HT-29 (cell line): ENCODE measurements around the gene BCL2L1. TPM values are rescaled to one million over a fixed set of nuclear protein-coding genes. Genes with fewer than 3 reads are reported as not detected.

Experiments used
- DNase-seq: peaks from one replicate; pipeline ENCODE4 v3.0.0-alpha.2; 2015; ENCODE audit warnings: low spot score
- total RNA-seq: library from RNA; depleted of rRNA; stranded (reverse); fragments of >200 nt; shearing (Covaris generic); gene quantifications from 2 replicates; pipeline ENCODE4 v1.2.3, GENCODE V29; 2014

The BCL2L1 gene
- total RNA-seq, 1 experiment from 2014 or later: 324 TPM

GRCh38 chr20:31710423-31711108 lies 12.1 kb downstream of the BCL2L1 start:
- DNase-seq: no peak

GRCh38 chr20:31709939-31710338 lies 12.7 kb downstream of the BCL2L1 start:
- no peak for DNase-seq

GRCh38 chr20:31708736-31709534 lies 13.7 kb downstream of the BCL2L1 start:
- DNase-seq: peak; percentile 54

DNA sequence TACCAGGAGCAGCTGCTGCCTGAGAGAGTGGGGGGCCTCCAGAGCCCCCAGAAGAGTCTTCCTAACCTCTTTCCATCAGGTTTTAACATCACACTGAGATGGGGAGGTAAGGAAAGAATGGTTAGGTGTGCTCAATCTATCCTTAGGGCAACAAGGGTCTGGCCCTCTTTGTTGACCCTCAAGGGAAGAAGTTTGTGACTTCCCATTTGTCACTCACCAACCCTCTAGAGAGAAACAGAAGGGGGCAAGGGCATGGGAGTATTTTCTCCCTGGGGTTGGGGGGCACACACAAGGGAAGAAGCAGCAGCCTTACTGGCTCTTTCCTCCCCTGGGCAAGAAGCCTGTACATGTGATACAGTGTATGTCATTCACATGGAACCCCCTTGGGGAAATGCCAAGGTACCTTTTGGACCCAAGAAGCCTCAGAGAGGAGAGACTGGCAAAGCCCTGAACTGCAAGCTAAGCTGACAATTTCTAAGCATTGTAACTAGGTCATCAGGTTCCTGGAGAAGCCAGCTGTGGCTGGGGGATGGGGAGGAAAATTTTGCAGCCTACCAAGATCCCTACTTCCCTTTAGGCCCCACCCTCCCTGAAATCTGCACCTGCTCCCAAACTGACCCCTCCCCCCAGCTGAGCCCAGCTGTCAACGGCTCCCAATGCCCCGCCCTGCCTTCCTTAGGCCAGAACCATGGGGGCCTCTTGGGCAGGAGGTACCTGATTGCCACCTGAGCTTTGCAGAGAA lies 14.5 kb downstream of the BCL2L1 start:
- peak; percentile 73 for DNase-seq

- no peak for DNase-seq
Observed at GRCh38 chr20:31707258-31707615, 15.4 kb downstream of the BCL2L1 start.

DNA sequence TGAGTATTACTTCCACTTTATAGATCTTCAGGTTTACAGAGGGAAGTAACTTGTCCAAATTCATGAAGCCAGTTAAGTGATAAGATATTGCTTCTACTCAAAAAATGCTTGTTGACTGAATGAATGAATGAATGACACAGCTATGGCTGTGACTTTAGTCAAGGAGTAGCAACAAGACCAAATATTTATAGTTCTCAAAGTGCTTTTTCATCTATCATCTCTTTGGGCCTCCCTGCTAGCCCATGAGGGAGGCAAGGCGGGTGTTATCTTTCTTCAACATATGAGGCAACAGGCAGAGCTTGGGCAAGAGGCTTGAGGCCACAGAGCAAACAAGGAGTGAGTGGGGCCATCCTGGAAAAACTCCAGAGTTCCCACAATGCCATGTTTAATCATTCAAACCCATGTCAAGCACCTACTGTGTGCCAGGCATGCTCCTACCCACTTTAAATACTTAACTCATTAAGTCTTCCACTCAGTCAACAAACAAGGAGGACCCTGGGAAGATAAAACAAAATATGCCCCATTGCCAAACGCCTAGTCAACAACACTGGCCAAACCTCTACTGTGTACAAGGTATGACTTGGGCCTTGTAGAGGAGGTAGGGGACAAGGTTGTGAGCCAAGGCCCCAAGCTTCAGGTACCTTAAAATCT lies 15.9 kb downstream of the BCL2L1 start:
- DNase-seq: no peak

DNA sequence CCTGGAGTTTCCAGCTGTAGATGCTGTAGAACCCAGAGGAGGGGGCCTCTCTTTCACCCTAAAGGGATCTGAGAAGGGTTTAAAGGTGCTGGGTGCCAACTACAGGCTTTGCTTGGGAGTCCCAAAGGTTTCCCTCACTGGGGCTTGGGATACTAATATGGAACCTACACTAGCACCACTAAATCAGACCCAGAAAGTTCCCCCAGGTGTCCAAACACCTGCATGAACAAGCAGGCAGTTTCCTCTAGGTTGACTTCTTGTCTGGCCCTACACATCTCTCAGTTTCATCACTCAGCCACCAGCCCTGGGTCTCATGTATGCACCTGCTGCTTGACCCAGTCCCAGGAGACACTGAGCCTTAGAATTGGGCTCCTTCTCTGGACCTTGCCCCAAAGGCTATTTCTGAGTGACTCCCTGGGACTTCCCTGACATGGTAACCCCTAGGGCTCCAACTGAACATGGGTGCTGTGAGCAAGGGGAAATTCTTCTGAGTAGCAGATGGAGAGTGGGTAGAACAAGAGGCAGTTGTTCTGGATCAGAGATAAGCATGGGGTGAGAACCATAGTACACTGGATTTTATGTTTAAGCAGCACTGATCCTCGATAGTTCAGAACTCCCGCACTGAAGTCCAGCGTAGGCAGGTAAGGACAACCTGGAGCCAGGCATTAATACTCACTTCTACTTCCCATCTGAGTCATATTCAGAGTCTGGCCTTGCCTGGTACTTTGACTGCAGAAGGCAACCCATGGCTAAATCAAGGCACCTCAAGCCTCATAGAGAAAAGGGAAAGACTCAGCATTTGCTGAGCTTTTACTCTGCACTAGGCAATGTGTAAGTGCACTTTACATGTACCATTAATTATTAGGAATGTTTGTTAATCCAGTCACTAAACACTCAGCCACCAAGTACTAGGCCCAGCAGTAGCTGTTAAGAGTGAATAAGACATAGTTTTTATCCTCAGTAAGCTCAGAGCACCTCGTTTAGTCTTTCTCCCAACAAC lies 16.8 kb downstream of the BCL2L1 start:
- DNase-seq: peak; percentile 49

DNA sequence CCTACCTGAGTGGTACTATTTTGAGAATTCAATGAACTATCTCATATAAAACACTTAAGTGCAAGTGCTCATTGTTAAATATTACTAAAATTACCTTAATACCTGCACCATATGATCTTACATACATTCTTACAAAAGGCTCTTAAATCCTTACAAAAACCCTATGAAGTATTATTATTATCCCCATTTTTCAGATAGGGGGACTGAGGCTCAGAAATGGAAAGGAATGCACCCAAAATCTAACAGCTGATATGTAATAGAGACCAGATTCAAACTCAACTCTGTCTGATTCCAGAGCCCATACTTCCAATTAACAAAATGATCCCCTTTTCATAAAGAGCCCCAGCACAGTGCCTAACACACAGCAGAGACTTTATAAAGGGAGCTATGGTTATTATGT lies 17.5 kb downstream of the BCL2L1 start:
- DNase-seq: no peak

DNA sequence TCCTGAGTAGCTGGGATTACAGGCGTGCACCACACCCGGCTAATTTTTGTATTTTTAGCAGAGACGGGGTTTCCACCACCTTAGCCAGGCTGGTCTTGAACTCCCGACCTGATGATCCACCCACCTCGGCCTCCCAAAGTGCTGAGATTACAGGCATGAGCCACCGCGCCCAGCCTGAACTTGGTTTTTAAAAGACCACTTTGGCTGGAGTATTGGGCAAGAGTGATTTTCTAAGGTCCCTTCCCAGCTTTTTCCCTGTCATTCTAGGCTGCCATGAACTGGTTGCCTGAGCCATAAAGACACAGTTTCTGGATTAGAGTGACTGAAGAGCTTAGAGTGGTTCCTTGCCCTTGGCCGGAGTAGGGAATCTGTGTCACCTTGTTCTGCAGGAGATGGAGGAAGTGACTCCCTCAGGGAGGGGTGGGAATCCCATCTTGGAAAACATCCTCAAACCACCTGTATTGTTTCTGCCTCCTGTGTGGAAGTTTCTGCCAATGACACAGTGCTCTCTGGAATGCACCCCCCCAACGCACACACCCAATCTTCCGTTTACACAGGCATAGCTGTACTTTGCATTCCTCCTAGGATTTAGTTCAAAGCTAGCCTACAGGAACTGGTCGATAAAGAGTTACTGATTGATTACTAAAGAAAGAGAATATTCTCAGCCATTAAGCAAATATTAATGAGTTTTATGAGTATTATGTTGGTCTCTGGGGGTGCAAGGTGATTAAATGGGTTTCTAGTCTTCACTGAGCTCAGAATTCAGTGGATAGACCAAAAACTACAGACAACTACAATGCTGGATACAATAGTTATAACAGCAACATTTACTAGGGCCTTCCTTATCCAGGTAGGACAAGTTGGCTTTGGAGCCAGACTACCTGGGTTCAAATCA lies 18.2 kb downstream of the BCL2L1 start:
- peak; percentile 99 for DNase-seq

DNA sequence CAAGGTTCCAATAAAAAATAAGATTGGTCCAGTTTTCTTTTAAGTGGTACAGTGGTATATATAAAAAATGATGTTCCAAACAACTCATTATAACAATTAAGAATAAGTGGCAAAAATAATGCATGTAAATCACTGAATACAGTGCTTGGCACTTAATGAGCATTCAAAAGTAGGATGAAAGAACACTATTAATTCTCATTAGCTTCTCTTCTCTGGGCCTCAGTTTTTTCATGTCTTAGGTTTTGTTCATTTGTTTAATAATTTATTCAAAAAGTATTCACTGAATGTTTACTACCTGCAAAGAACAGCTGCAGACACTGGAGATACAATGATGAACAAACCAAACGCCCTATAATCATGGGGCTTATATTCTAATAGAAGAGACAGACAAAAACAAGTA lies 21.1 kb downstream of the BCL2L1 start:
- DNase-seq: no peak

DNA sequence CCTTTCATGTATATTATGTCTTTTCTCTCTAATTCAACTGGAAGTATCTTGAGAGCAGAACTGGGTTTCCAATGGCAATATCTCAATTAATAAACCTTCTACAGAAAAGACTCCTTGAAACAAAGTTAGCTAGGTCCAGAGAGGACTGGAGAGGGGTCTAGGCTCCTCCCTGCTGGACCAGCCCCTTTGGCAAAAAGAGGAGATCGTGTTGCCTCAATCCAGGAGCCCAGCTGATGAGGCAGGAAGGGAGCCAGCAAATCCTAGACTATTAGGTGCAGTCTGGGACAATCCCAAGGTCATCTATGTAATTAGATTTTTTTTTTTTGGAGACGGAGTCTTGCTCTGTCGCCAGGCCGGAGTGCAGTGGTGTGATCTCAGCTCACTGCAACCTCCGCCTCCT lies 21.9 kb downstream of the BCL2L1 start:
- DNase-seq: no peak

DNA sequence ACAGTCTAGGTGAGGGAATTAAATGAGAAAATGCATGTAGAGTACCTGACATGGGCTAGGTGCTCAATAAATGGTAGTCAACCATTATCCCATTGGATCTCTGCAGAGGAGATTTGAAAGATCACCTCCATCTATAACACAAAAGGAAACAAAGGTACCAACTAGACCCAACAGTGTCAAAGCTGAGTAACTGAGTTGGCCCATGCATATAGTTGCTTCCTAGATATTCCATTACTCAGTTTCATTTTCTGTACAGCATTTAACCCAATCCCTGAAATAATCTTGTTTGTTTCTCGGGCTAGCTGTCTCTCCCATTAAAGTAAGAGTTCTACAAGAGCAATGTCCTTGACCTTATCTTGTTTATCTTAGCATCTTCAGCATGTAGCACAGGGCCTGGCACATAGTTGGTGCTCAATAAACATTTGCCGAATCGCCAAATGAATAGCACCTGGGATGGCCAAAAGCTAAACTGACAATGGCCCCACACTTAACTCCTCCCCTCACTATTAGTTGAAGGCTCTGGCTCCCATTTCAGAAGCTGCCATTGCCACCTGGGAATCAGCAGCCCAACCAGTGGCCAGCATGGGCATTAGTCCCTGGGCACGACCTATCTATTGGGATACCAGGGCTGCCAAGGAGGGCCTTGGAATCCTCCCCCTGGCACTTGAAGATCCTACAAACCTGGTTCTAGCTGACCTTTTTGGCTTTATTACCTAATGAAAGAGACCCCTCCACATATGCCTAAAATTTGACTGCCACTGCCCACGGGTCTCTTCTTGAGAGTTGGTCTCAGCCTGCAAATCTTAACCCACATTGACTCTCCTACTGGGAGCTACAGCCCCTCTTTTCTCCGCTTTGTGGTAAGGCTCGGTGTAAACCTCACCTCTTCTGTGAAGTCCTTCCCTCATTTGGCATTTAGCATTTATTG lies 22.6 kb downstream of the BCL2L1 start:
- DNase-seq: no peak

GRCh38 chr20:31698803-31699718 lies 23.6 kb downstream of the BCL2L1 start:
- DNase-seq: peak; percentile 74

DNA sequence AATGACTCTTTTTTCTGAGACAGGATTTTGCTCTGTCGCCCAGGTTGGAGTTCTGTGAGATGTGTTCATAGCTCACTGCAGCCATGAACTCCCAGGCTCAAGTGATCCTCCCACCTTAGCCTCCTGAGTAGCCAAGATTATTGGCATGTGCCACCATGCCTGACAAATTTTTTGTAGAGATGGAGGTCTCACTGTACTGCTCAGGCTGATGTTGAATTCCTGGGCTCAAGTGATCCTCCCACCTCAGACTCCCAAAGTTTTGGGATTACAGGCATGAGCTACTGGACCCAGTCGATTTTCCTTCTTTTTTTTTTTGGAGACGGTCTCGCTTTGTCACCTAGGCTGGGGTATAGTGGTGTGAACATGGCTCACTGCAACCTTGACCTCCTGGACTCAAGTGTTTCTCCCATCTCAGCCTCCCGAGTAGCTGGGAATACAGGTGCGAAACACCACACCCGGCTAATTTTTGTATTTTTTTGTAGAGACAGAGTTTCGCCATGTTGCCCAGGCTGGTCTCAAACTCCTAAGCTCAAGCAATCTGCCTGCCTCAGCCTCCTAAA lies 24.3 kb downstream of the BCL2L1 start:
- no peak for DNase-seq

DNA sequence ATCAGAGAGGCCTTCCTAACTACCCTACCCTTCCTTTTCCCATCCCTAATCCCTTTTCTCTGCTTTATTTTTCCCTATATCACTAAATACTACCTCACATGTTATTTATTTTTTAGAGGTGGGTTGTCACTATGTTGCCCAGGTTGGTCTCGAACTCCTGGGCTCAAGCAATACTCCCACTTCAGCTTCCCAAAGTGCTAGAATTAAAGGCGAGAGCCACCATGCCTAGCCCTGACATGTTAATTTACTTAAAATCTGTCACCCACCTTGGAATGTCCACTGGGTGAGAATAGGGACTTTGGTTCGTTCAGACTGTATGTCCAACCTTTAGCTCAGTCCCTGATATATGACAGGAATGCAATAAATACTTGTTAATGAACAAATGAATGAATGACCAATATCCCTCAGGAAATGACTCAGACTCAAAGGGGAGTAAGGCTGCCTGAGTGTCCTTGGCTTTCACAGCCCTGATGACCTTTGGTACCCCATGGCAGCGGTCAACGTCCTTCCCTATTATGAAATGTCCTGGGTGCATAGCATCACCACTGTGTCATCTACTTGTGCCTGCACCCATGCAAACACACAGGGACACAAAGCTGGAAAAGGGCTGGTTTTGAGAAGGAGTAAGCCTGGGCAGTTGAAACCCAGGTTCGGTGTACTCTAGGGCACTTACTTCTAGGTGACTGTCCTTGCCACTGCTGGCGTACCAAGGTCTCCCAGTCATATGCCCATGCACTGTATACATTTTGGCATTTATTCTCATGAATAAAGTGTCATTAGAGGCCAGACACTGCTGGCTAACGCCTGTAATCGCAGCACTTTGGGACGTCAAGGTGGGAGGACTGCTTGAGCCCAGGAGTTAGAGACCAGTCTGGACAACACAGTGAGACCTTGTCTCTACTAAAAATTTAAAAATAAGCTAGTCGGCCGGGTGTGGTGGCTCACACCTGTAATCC lies 26.5 kb downstream of the BCL2L1 start:
- peak; percentile 89 for DNase-seq
